Karpas-422 (cell line): Measurements from ENCODE around the gene ABLIM2. TPM values are rescaled to one million over a fixed set of nuclear protein-coding genes. Genes with fewer than 3 reads are reported as not detected.

Experiments used
- DNase-seq: peaks from one replicate; pipeline ENCODE4 v3.0.0-alpha.2; 2015
- H2AFZ ChIP-seq: fragments of 200-600 bp; sonication (generic); 2 replicates; pipeline ENCODE4 v1.6.1; 2014; ENCODE audit warnings: antibody characterized with exemption, low read length, mixed read lengths
- H3K27ac ChIP-seq: fragments of 200-600 bp; sonication (generic); 2 replicates; pipeline ENCODE4 v1.5.1; 2014; ENCODE audit warnings: mild to moderate bottlenecking, low read length, moderate library complexity
- H3K27me3 ChIP-seq: fragments of 200-600 bp; sonication (generic); 2 replicates; pipeline ENCODE4 v1.6.1; 2014; ENCODE audit warnings: low read length, mixed read lengths
- H3K36me3 ChIP-seq: fragments of 200-600 bp; sonication (generic); 2 replicates; pipeline ENCODE4 v1.6.1; 2014; ENCODE audit warnings: low read length, mixed read lengths; ENCODE audit not compliant: insufficient read depth
- H3K4me1 ChIP-seq: fragments of 200-600 bp; sonication (generic); 2 replicates; pipeline ENCODE4 v1.6.1; 2014; ENCODE audit warnings: mild to moderate bottlenecking, low read length, mixed read lengths
- H3K4me2 ChIP-seq: fragments of 200-600 bp; sonication (generic); 2 replicates; pipeline ENCODE4 v1.6.1; 2014; ENCODE audit warnings: low read length, low read depth, mild to moderate bottlenecking; ENCODE audit not compliant: poor library complexity, severe bottlenecking
- H3K4me3 ChIP-seq: fragments of 200-600 bp; sonication (generic); 2 replicates; pipeline ENCODE4 v1.5.1; 2014; ENCODE audit warnings: mild to moderate bottlenecking, antibody characterized with exemption, low read length, mixed read lengths
- H3K79me2 ChIP-seq: fragments of 200-600 bp; sonication (generic); 2 replicates; pipeline ENCODE4 v1.6.1; 2014; ENCODE audit warnings: mild to moderate bottlenecking, low read length, mixed read lengths
- H3K9ac ChIP-seq: fragments of 200-600 bp; sonication (generic); 2 replicates; pipeline ENCODE4 v1.6.0; 2014; ENCODE audit warnings: low read length
- H3K9me2 ChIP-seq: fragments of 200-600 bp; sonication (generic), shearing (Covaris generic); replicated peaks from 2 replicates; pipeline ENCODE4 v1.6.0; 2014; ENCODE audit warnings: mild to moderate bottlenecking, low read length, moderate library complexity; ENCODE audit not compliant: insufficient read depth
- H3K9me3 ChIP-seq: fragments of 300-700, 200-600 bp; sonication (generic); 2 replicates; pipeline ENCODE4 v1.6.1; 2014; ENCODE audit warnings: low read length, mixed read lengths
- H4K20me1 ChIP-seq: fragments of 200-600 bp; sonication (generic); 2 replicates; pipeline ENCODE4 v1.6.1; 2014; ENCODE audit warnings: mild to moderate bottlenecking, antibody characterized with exemption, low read length, low read depth; ENCODE audit not compliant: insufficient read depth
- total RNA-seq: library from RNA; depleted of rRNA; stranded (reverse); fragments of >200 nt; shearing (Covaris generic); gene quantifications from 2 replicates; pipeline ENCODE4 v1.2.3, GENCODE V29; 2014; ENCODE audit warnings: low replicate concordance

ABLIM2 gene
- total RNA-seq, 1 experiment from 2014 or later = not detected

GRCh38 chr4:8077181-8078108, 81.2 kb downstream of the ABLIM2 start:
- no peaks in the 10 kb centered on the region for H3K9me3 ChIP-seq
- no peaks in the 10 kb centered on the region for H3K36me3 ChIP-seq
- H3K27me3 ChIP-seq = no peaks in the 10 kb centered on the region
- H3K9me2 ChIP-seq = no peaks in the 10 kb centered on the region
- no peak for DNase-seq
- H3K9ac ChIP-seq = no peak overlapping the region
- H3K4me2 ChIP-seq = no peak overlapping the region
- no peak overlapping the region for H3K4me3 ChIP-seq
- no peak overlapping the region for H2AFZ ChIP-seq
- no peaks in the 10 kb centered on the region for H4K20me1 ChIP-seq
- peaks cover 15% of the 10 kb centered on the region for H3K4me1 ChIP-seq
- H3K27ac ChIP-seq = no peak overlapping the region
- no peaks in the 10 kb centered on the region for H3K79me2 ChIP-seq

GRCh38 chr4:8076023-8076422, 82.6 kb downstream of the ABLIM2 start:
- no peak overlapping the region for H3K4me3 ChIP-seq
- DNase-seq = no peak
- no peak overlapping the region for H3K27ac ChIP-seq
- H3K36me3 ChIP-seq = no peaks in the 10 kb centered on the region
- no peaks in the 10 kb centered on the region for H3K27me3 ChIP-seq
- no peak overlapping the region for H2AFZ ChIP-seq
- H3K9me2 ChIP-seq = no peaks in the 10 kb centered on the region
- H3K79me2 ChIP-seq = no peaks in the 10 kb centered on the region
- H3K4me1 ChIP-seq = peaks cover under 1% of the 10 kb centered on the region; the same call in 1 of the 2 replicates
- no peak overlapping the region for H3K9ac ChIP-seq
- H3K4me2 ChIP-seq = no peak overlapping the region
- H3K9me3 ChIP-seq = no peaks in the 10 kb centered on the region
- no peaks in the 10 kb centered on the region for H4K20me1 ChIP-seq

- H3K9me2 ChIP-seq = no peaks in the 10 kb centered on the region
- no peaks in the 10 kb centered on the region for H3K79me2 ChIP-seq
- no peak overlapping the region for H3K4me3 ChIP-seq
- no peak for DNase-seq
- H3K9me3 ChIP-seq = no peaks in the 10 kb centered on the region
- no peaks in the 10 kb centered on the region for H3K27me3 ChIP-seq
- no peaks in the 10 kb centered on the region for H3K4me1 ChIP-seq
- no peak overlapping the region for H3K27ac ChIP-seq
- no peak overlapping the region for H2AFZ ChIP-seq
- H3K9ac ChIP-seq = no peak overlapping the region
- H3K36me3 ChIP-seq = no peaks in the 10 kb centered on the region
- no peak overlapping the region for H3K4me2 ChIP-seq
- no peaks in the 10 kb centered on the region for H4K20me1 ChIP-seq
Measured at GRCh38 chr4:8073206-8073863, 85.3 kb downstream of the ABLIM2 start.

GRCh38 chr4:8072235-8072968, 86.2 kb downstream of the ABLIM2 start:
- no peak overlapping the region for H3K9ac ChIP-seq
- H3K4me1 ChIP-seq = no peaks in the 10 kb centered on the region
- H3K36me3 ChIP-seq = no peaks in the 10 kb centered on the region
- H3K4me3 ChIP-seq = no peak overlapping the region
- no peaks in the 10 kb centered on the region for H3K9me2 ChIP-seq
- H3K79me2 ChIP-seq = no peaks in the 10 kb centered on the region
- H2AFZ ChIP-seq = no peak overlapping the region
- no peak overlapping the region for H3K4me2 ChIP-seq
- no peaks in the 10 kb centered on the region for H4K20me1 ChIP-seq
- DNase-seq = no peak
- H3K27me3 ChIP-seq = no peaks in the 10 kb centered on the region
- no peaks in the 10 kb centered on the region for H3K9me3 ChIP-seq
- no peak overlapping the region for H3K27ac ChIP-seq

GRCh38 chr4:8071766-8072165, 86.8 kb downstream of the ABLIM2 start:
- Histone ChIP-seq H3K4me1 (no peaks in the 10 kb centered on the region), H2AFZ (no peak overlapping the region), H3K27me3 (no peaks in the 10 kb centered on the region), H3K27ac (no peak overlapping the region), H3K9me2 (no peaks in the 10 kb centered on the region), H3K4me2 (no peak overlapping the region), H3K9me3 (no peaks in the 10 kb centered on the region), H3K79me2 (no peaks in the 10 kb centered on the region), H3K4me3 (no peak overlapping the region), H4K20me1 (no peaks in the 10 kb centered on the region), H3K36me3 (no peaks in the 10 kb centered on the region), H3K9ac (no peak overlapping the region)
- DNase-seq = no peak

- no peak overlapping the region for H2AFZ ChIP-seq
- no peak overlapping the region for H3K9ac ChIP-seq
- H3K27me3 ChIP-seq = no peaks in the 10 kb centered on the region
- no peak overlapping the region for H3K4me2 ChIP-seq
- H3K9me2 ChIP-seq = no peaks in the 10 kb centered on the region
- no peaks in the 10 kb centered on the region for H3K4me1 ChIP-seq
- no peaks in the 10 kb centered on the region for H3K36me3 ChIP-seq
- H3K4me3 ChIP-seq = no peak overlapping the region
- H3K79me2 ChIP-seq = no peaks in the 10 kb centered on the region
- no peak overlapping the region for H3K27ac ChIP-seq
- H3K9me3 ChIP-seq = no peaks in the 10 kb centered on the region
- no peaks in the 10 kb centered on the region for H4K20me1 ChIP-seq
- DNase-seq = no peak
Measured at GRCh38 chr4:8070736-8071718, 87.6 kb downstream of the ABLIM2 start.

- Histone ChIP-seq H3K36me3 (no peaks in the 10 kb centered on the region), H3K27me3 (no peaks in the 10 kb centered on the region), H3K9ac (no peak overlapping the region), H3K27ac (no peak overlapping the region), H3K4me1 (no peaks in the 10 kb centered on the region), H4K20me1 (no peaks in the 10 kb centered on the region), H3K79me2 (no peaks in the 10 kb centered on the region), H3K4me3 (no peak overlapping the region), H3K9me2 (no peaks in the 10 kb centered on the region), H2AFZ (no peak overlapping the region), H3K4me2 (no peak overlapping the region), H3K9me3 (peaks cover 3% of the 10 kb centered on the region; the same call in 1 of the 2 replicates)
- no peak for DNase-seq
Measured at GRCh38 chr4:8069102-8069752, 89.4 kb downstream of the ABLIM2 start.
